Measurements from ENCODE around the gene TLR7. TPM values are rescaled to one million over a fixed set of nuclear protein-coding genes. Genes with fewer than 3 reads are reported as not detected.
A peak's percentile ranks its signal among the peaks of the same experiment; 100 is the strongest.

The TLR7 gene
- total and polyA plus RNA-seq, 9 of the 15 experiments (the other 6 are each of a cell fraction or from before 2014, with no cell fraction given) = 0.04 to 0.13 (median 0.07) TPM; not detected in 6

GRCh38 chrX:12901486-12901885 is 34.6 kb downstream of the TLR7 start:
- H3K27ac ChIP-seq (ENCODE audit: extremely low read depth, low read depth, low read length) = no peak overlapping the region
- H3K9me1 ChIP-seq (ENCODE audit: control insufficient read depth, insufficient read depth, low read length) = no peaks in the 10 kb centered on the region
- intact Hi-C loops (cut with micrococcal nuclease) (no loop called here), in situ Hi-C loops (cut with MboI) (no loop called here)
- ATAC-seq (peak; percentile 90), DNase-seq (ENCODE audit: extremely low read depth in 1 of 4, low spot score in 3 of 4) (peak; percentile 65 to 75 (median 69)), FAIRE-seq (peak; percentile 90)
- H3K9me3 ChIP-seq (replicated peaks; ENCODE audit: control insufficient read depth, insufficient read depth, low read depth, low read length) = no peaks in the 10 kb centered on the region
- no peaks in the 10 kb centered on the region for H4K20me1 ChIP-seq (replicated peaks; ENCODE audit: control insufficient read depth, insufficient read depth, low read length)
- H2AFZ ChIP-seq (ENCODE audit: low read depth, low read length) = peak overlapping the region; percentile 24; the same call in 1 of the 2 replicates
- no peak overlapping the region for H3K4me2 ChIP-seq (ENCODE audit: insufficient read depth, low read length)
- BruUV-seq (replicated peaks) = no TSS peak
- H3K36me3 ChIP-seq (ENCODE audit: control insufficient read depth, insufficient read depth, low read length) = no peaks in the 10 kb centered on the region
- no peaks in the 10 kb centered on the region for H3K27me3 ChIP-seq (ENCODE audit: control insufficient read depth in 2 of 2, insufficient read depth in 2 of 2, low read length in 2 of 2)
- H3K4me1 ChIP-seq (replicated peaks in 1 of 2; ENCODE audit: control insufficient read depth in 2 of 2, insufficient read depth in 2 of 2, low read length in 2 of 2) = no peaks in the 10 kb centered on the region; a peak in 1 of 5 replicates
- CTCF ChIA-PET (ENCODE audit: low intra/inter-chr PET ratio) = no interaction called here
- no peak overlapping the region for H3K9ac ChIP-seq (ENCODE audit: insufficient read depth in 1 of 2, low read depth in 2 of 2, low read length in 2 of 2)
- POLR2A ChIA-PET = no interaction called here
- no peaks in the 10 kb centered on the region for H3K79me2 ChIP-seq (ENCODE audit: control insufficient read depth, insufficient read depth, low read length)
- H3K4me3 ChIP-seq = no peak overlapping the region
- 6% methylated on average over 10 of the region's 10 CpGs for WGBS (ENCODE audit: insufficient coverage, low coverage, missing lambda C conversion rate)
- 0 out of 2 replicates have a peak, but pooled peaks have one; percentile 14 for TF ChIP-seq DEAF1 (CRISPR knock-in tag; IDR thresholded peaks at IDR 0.05)
- TF ChIP-seq, protein P1, sequence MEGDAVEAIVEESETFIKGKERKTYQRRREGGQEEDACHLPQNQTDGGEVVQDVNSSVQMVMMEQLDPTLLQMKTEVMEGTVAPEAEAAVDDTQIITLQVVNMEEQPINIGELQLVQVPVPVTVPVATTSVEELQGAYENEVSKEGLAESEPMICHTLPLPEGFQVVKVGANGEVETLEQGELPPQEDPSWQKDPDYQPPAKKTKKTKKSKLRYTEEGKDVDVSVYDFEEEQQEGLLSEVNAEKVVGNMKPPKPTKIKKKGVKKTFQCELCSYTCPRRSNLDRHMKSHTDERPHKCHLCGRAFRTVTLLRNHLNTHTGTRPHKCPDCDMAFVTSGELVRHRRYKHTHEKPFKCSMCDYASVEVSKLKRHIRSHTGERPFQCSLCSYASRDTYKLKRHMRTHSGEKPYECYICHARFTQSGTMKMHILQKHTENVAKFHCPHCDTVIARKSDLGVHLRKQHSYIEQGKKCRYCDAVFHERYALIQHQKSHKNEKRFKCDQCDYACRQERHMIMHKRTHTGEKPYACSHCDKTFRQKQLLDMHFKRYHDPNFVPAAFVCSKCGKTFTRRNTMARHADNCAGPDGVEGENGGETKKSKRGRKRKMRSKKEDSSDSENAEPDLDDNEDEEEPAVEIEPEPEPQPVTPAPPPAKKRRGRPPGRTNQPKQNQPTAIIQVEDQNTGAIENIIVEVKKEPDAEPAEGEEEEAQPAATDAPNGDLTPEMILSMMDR (IDR thresholded peaks at IDR 0.05 in 2 of 3, conservative IDR thresholded peaks at IDR 0.05 in 1 of 3; ENCODE audit: insufficient read depth in 2 of 3, low read depth in 1 of 3, low read length in 3 of 3) = peak; percentile 65 to 70 (median 68)
- no peak for TF ChIP-seq PRMT5 (CRISPR knock-in tag; IDR thresholded peaks at IDR 0.05)
- 0 out of 2 replicates have a peak, but pooled peaks have one; percentile 4 for TF ChIP-seq BHLHE40 (IDR thresholded peaks at IDR 0.05; ENCODE audit: low read length)
- TF ChIP-seq RAD21 (CRISPR knock-in tag; conservative IDR thresholded peaks at IDR 0.05 in 1 of 2, IDR thresholded peaks at IDR 0.05 in 1 of 2) = peak; percentile 43 to 47; a peak in 3 of 4 replicates
- TF ChIP-seq, protein P2, sequence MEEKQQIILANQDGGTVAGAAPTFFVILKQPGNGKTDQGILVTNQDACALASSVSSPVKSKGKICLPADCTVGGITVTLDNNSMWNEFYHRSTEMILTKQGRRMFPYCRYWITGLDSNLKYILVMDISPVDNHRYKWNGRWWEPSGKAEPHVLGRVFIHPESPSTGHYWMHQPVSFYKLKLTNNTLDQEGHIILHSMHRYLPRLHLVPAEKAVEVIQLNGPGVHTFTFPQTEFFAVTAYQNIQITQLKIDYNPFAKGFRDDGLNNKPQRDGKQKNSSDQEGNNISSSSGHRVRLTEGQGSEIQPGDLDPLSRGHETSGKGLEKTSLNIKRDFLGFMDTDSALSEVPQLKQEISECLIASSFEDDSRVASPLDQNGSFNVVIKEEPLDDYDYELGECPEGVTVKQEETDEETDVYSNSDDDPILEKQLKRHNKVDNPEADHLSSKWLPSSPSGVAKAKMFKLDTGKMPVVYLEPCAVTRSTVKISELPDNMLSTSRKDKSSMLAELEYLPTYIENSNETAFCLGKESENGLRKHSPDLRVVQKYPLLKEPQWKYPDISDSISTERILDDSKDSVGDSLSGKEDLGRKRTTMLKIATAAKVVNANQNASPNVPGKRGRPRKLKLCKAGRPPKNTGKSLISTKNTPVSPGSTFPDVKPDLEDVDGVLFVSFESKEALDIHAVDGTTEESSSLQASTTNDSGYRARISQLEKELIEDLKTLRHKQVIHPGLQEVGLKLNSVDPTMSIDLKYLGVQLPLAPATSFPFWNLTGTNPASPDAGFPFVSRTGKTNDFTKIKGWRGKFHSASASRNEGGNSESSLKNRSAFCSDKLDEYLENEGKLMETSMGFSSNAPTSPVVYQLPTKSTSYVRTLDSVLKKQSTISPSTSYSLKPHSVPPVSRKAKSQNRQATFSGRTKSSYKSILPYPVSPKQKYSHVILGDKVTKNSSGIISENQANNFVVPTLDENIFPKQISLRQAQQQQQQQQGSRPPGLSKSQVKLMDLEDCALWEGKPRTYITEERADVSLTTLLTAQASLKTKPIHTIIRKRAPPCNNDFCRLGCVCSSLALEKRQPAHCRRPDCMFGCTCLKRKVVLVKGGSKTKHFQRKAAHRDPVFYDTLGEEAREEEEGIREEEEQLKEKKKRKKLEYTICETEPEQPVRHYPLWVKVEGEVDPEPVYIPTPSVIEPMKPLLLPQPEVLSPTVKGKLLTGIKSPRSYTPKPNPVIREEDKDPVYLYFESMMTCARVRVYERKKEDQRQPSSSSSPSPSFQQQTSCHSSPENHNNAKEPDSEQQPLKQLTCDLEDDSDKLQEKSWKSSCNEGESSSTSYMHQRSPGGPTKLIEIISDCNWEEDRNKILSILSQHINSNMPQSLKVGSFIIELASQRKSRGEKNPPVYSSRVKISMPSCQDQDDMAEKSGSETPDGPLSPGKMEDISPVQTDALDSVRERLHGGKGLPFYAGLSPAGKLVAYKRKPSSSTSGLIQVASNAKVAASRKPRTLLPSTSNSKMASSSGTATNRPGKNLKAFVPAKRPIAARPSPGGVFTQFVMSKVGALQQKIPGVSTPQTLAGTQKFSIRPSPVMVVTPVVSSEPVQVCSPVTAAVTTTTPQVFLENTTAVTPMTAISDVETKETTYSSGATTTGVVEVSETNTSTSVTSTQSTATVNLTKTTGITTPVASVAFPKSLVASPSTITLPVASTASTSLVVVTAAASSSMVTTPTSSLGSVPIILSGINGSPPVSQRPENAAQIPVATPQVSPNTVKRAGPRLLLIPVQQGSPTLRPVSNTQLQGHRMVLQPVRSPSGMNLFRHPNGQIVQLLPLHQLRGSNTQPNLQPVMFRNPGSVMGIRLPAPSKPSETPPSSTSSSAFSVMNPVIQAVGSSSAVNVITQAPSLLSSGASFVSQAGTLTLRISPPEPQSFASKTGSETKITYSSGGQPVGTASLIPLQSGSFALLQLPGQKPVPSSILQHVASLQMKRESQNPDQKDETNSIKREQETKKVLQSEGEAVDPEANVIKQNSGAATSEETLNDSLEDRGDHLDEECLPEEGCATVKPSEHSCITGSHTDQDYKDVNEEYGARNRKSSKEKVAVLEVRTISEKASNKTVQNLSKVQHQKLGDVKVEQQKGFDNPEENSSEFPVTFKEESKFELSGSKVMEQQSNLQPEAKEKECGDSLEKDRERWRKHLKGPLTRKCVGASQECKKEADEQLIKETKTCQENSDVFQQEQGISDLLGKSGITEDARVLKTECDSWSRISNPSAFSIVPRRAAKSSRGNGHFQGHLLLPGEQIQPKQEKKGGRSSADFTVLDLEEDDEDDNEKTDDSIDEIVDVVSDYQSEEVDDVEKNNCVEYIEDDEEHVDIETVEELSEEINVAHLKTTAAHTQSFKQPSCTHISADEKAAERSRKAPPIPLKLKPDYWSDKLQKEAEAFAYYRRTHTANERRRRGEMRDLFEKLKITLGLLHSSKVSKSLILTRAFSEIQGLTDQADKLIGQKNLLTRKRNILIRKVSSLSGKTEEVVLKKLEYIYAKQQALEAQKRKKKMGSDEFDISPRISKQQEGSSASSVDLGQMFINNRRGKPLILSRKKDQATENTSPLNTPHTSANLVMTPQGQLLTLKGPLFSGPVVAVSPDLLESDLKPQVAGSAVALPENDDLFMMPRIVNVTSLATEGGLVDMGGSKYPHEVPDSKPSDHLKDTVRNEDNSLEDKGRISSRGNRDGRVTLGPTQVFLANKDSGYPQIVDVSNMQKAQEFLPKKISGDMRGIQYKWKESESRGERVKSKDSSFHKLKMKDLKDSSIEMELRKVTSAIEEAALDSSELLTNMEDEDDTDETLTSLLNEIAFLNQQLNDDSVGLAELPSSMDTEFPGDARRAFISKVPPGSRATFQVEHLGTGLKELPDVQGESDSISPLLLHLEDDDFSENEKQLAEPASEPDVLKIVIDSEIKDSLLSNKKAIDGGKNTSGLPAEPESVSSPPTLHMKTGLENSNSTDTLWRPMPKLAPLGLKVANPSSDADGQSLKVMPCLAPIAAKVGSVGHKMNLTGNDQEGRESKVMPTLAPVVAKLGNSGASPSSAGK (IDR thresholded peaks at IDR 0.05) = peak; percentile 65
- peak; percentile 85 for TF ChIP-seq L3MBTL2 (IDR thresholded peaks at IDR 0.05)
